Activated CD8-positive, alpha-beta memory T cell treated with anti-CD3 and anti-CD28 coated beads for 4 hours (primary cell): ENCODE results near the gene BMP4.
"Not testable (repeated sequence)": the region's sequence is repeated elsewhere in the genome, so short reads cannot be mapped to it uniquely, and the experiment has no call there.

Experiments
- DNase-seq, 2 donors: peaks; one replicate each; pipeline ENCODE4 v3.0.0-alpha.2; 2020; ENCODE audit warnings: low read depth in 2 of 2

Gene BMP4

GRCh38 chr14:53956427-53957201 is at the start of gene BMP4:
Gene BMP4, minus strand, starts transcription at chr14:53956825. Its CDS starts 4,603 bp downstream, at chr14:53952222.
- DNase-seq, result no peak

GRCh38 chr14:54003064-54003463 is 46.4 kb upstream of the BMP4 start:
- no peak for DNase-seq

GRCh38 chr14:54002653-54003052 is 46.0 kb upstream of the BMP4 start:
- DNase-seq, result no peak

- DNase-seq, result no peak
Observed at GRCh38 chr14:54001189-54001878, 44.7 kb upstream of the BMP4 start.

GRCh38 chr14:54000341-54000811 is 43.8 kb upstream of the BMP4 start:
- no peak for DNase-seq

GRCh38 chr14:53999061-53999488 is 42.5 kb upstream of the BMP4 start:
- DNase-seq, result no peak

GRCh38 chr14:53996041-53996440 is 39.4 kb upstream of the BMP4 start:
- no peak for DNase-seq

GRCh38 chr14:53993920-53994607 is 37.4 kb upstream of the BMP4 start:
- no peak for DNase-seq

GRCh38 chr14:53990978-53991377 is 34.4 kb upstream of the BMP4 start:
- DNase-seq, result no peak

GRCh38 chr14:53986718-53987117 is 30.1 kb upstream of the BMP4 start:
- not testable (repeated sequence) for DNase-seq

- not testable (repeated sequence) for DNase-seq
Observed at GRCh38 chr14:53984958-53985357, 28.3 kb upstream of the BMP4 start.

GRCh38 chr14:53983112-53983511 is 26.5 kb upstream of the BMP4 start:
- no peak for DNase-seq

GRCh38 chr14:53982546-53982945 is 25.9 kb upstream of the BMP4 start:
- no peak for DNase-seq

GRCh38 chr14:53979747-53980642 is 23.4 kb upstream of the BMP4 start:
- DNase-seq, result no peak

GRCh38 chr14:53979113-53979681 is 22.6 kb upstream of the BMP4 start:
- no peak for DNase-seq

- DNase-seq, result no peak
Observed at GRCh38 chr14:53978194-53978593, 21.6 kb upstream of the BMP4 start.

GRCh38 chr14:53975444-53975843 is 18.8 kb upstream of the BMP4 start:
- DNase-seq, result no peak

GRCh38 chr14:53971521-53971920 is 14.9 kb upstream of the BMP4 start:
- DNase-seq, result no peak

GRCh38 chr14:53969326-53969725 is 12.7 kb upstream of the BMP4 start:
- DNase-seq, result no peak

GRCh38 chr14:53968726-53969125 is 12.1 kb upstream of the BMP4 start:
- no peak for DNase-seq

- DNase-seq, result no peak
Observed at GRCh38 chr14:53967606-53968005, 11.0 kb upstream of the BMP4 start.
